Body of pancreas (tissue), 4 donors: ENCODE data around the gene RNU1-2. TPM values are rescaled to one million over a fixed set of nuclear protein-coding genes. Genes with fewer than 3 reads are reported as not detected.
"Not testable (repeated sequence)": the region's sequence is repeated elsewhere in the genome, so short reads cannot be mapped to it uniquely, and the experiment has no call there.

Experiments used
- ATAC-seq: fragments of 150-250 bp; one replicate; pipeline ENCODE4 v1.9.1; 2016
- DNase-seq, 4 donors: peaks; one replicate each; pipeline ENCODE4 v3.0.0-alpha.2; 2019
- H3K27ac ChIP-seq, 4 donors: fragments of 200-600 bp; sonication (generic); 1 replicate in 3 of 4; 2 replicates in 1 of 4; pipeline versions ENCODE4 v1.5.1 to v1.6.1; 2016 to 2019; ENCODE audit warnings: mild to moderate bottlenecking in 1 of 4, mixed read lengths in 1 of 4, moderate library complexity in 1 of 4
- H3K27me3 ChIP-seq, 2 donors: fragments of 200-600 bp; sonication (generic); one replicate each; pipeline ENCODE4 v1.6.0; 2016; ENCODE audit warnings: mild to moderate bottlenecking in 1 of 2
- H3K36me3 ChIP-seq, 2 donors: fragments of 200-600 bp; sonication (generic); replicated peaks in 1 of 2; 2 replicates each; pipeline ENCODE4 v1.5.1; 2016; ENCODE audit warnings: low read depth in 2 of 2; ENCODE audit not compliant: insufficient read depth in 1 of 2
- H3K4me1 ChIP-seq: fragments of 200-600 bp; sonication (generic); one replicate; pipeline ENCODE4 v1.6.0; 2016
- H3K4me3 ChIP-seq, 2 donors: fragments of 200-600 bp; sonication (generic); 1 replicate in 1 of 2; 2 replicates in 1 of 2; pipeline ENCODE4 v1.5.1; 2016 to 2019
- H3K9me3 ChIP-seq, 3 donors: fragments of 200-600 bp; sonication (generic); 1 replicate in 2 of 3; 2 replicates in 1 of 3; pipeline ENCODE4 v1.5.1; 2016
- CTCF ChIP-seq, 7 experiments: fragments of 450-650 bp in 4 of 7; fragments of 200-600 bp in 3 of 7; sonication (generic) in 3 of 7; IDR thresholded peaks; one replicate each; pipeline ENCODE4 v1.5.1; 2016 to 2019; ENCODE audit warnings: antibody characterized with exemption in 7 of 7
- POLR2A ChIP-seq, 3 donors: fragments of 450-650 bp; IDR thresholded peaks; one replicate each; pipeline ENCODE4 v1.6.1; 2016; ENCODE audit warnings: antibody characterized with exemption in 3 of 3, mild to moderate bottlenecking in 2 of 3
- WGBS, 2 donors: methylation state at CpG; one replicate each; pipeline ENCODE4 v1.1.5; 2017; 5-methylcytosine and 5-hydroxymethylcytosine counted together
- intact Hi-C: fragments of 100-400 bp; cut with DNase I; formaldehyde crosslinking; loops from one replicate; pipeline ENCODE4 v1.15.1; 2023
- total RNA-seq, 2 donors: library from RNA; depleted of rRNA; stranded (reverse); fragments of >200 nt; gene quantifications; one replicate each; pipeline ENCODE4 v1.1.0, GENCODE V29; 2016

The RNU1-2 gene
- total RNA-seq, 2 donors from 2014 or later = under 0.01 to 15,479 TPM

GRCh38 chr1:16886860-16887605 is 8.7 kb upstream of the RNU1-2 start:
- TF ChIP-seq CTCF (IDR thresholded peaks at IDR 0.05) = no peak
- TF ChIP-seq POLR2A (IDR thresholded peaks at IDR 0.05) = no peak
- Histone ChIP-seq H3K27me3 (no peaks in the 10 kb centered on the region), H3K4me1 (peaks cover 24% of the 10 kb centered on the region), H3K27ac (no peak overlapping the region), H3K36me3 (no peaks in the 10 kb centered on the region), H3K4me3 (no peak overlapping the region), H3K9me3 (no peaks in the 10 kb centered on the region)
- ATAC-seq (no peak), DNase-seq (no peak)
- intact Hi-C loops = no loop called here
- 89 to 92% methylated on average over 20 of the region's 20 CpGs for WGBS, 2 donors

GRCh38 chr1:16888860-16889816 is 6.6 kb upstream of the RNU1-2 start:
- H3K36me3 ChIP-seq = no peaks in the 10 kb centered on the region
- DNase-seq (peak; percentile 77 to 96 (median 90)), ATAC-seq (peak; percentile 89)
- no peaks in the 10 kb centered on the region for H3K9me3 ChIP-seq
- no peaks in the 10 kb centered on the region for H3K27me3 ChIP-seq
- intact Hi-C loops = no loop called here
- peak overlapping the region; percentile 60 to 98 (median 91) for H3K27ac ChIP-seq
- peaks cover 37% of the 10 kb centered on the region for H3K4me1 ChIP-seq
- peak overlapping the region; percentile 22 to 24 for H3K4me3 ChIP-seq
- TF ChIP-seq POLR2A (IDR thresholded peaks at IDR 0.05) (peak in 2 of 3 donors; percentile 77 to 88), CTCF (IDR thresholded peaks at IDR 0.05) (peak in 4 of 7 experiments; percentile 15 to 41 (median 26))
- 9 to 10% methylated on average over 52 to 63 of the region's 63 CpGs for WGBS, 2 donors

GRCh38 chr1:16890539-16891021 is 5.2 kb upstream of the RNU1-2 start:
- Histone ChIP-seq H3K27ac (peak overlapping the region in 1 of 4 donors; percentile 98), H3K4me1 (peaks cover 37% of the 10 kb centered on the region)
- intact Hi-C loops, H3K4me3 ChIP-seq, H3K27me3 ChIP-seq, H3K36me3 ChIP-seq, H3K9me3 ChIP-seq, ATAC-seq, DNase-seq: not testable (repeated sequence)
- 58 to 63% methylated on average over 5 of the region's 5 CpGs for WGBS, 2 donors

GRCh38 chr1:16891057-16891456 is 4.7 kb upstream of the RNU1-2 start:
- ATAC-seq, H3K36me3 ChIP-seq, H3K9me3 ChIP-seq, intact Hi-C loops, H3K4me3 ChIP-seq, H3K27ac ChIP-seq, DNase-seq, H3K27me3 ChIP-seq: not testable (repeated sequence)
- peaks cover 37% of the 10 kb centered on the region for H3K4me1 ChIP-seq
- WGBS, 2 donors = 30 to 35% methylated on average over 4 of the region's 4 CpGs

- H3K4me3 ChIP-seq, DNase-seq, H3K9me3 ChIP-seq, ATAC-seq, H3K27me3 ChIP-seq, H3K36me3 ChIP-seq, intact Hi-C loops: not testable (repeated sequence)
- Histone ChIP-seq H3K27ac (peak overlapping the region; percentile 18 to 88 (median 74)), H3K4me1 (peaks cover 48% of the 10 kb centered on the region)
- WGBS, 2 donors = 69 to 71% methylated on average over 6 of the region's 6 CpGs
These were observed 2.7 kb upstream of the RNU1-2 start for GRCh38 chr1:16892978-16893525.

GRCh38 chr1:16893796-16894195 is 2.0 kb upstream of the RNU1-2 start:
- H3K27me3 ChIP-seq, H3K9me3 ChIP-seq, H3K36me3 ChIP-seq, DNase-seq, H3K4me3 ChIP-seq, intact Hi-C loops, ATAC-seq, H3K27ac ChIP-seq: not testable (repeated sequence)
- 77 to 84% methylated on average over 4 of the region's 4 CpGs for WGBS, 2 donors
- peaks cover 48% of the 10 kb centered on the region for H3K4me1 ChIP-seq

- H3K9me3 ChIP-seq, H3K4me3 ChIP-seq, H3K36me3 ChIP-seq, intact Hi-C loops, DNase-seq, ATAC-seq, H3K27me3 ChIP-seq, H3K27ac ChIP-seq: not testable (repeated sequence)
- peaks cover 48% of the 10 kb centered on the region for H3K4me1 ChIP-seq
- WGBS, 2 donors = 69 to 74% methylated on average over 6 of the region's 6 CpGs
These were observed 1.4 kb upstream of the RNU1-2 start for GRCh38 chr1:16894338-16894737.

- H3K9me3 ChIP-seq, ATAC-seq, H3K4me3 ChIP-seq, H3K27me3 ChIP-seq, DNase-seq, H3K36me3 ChIP-seq, intact Hi-C loops: not testable (repeated sequence)
- WGBS, 2 donors = 0 to 1% methylated on average over 4 to 6 of the region's 6 CpGs
- H3K4me1 ChIP-seq = peaks cover 40% of the 10 kb centered on the region
- peak overlapping the region; percentile 85 to 96 (median 92) for H3K27ac ChIP-seq
These were observed 565 bp upstream of the RNU1-2 start for GRCh38 chr1:16895233-16895597.
